DOHH2 (cell line): ENCODE measurements around the gene CDHR1.

Source experiments
- EZH2phosphoT487 ChIP-seq: fragments of 200-600 bp; sonication (generic); IDR thresholded peaks from 2 replicates; pipeline ENCODE4 v1.6.1; 2017; ENCODE audit warnings: borderline replicate concordance, mild to moderate bottlenecking, antibody characterized with exemption, low read length, moderate library complexity, mixed read lengths
- TF ChIP-seq, protein P1 (sequence below): fragments of 200-600 bp; sonication (generic); IDR thresholded peaks from one replicate; pipeline ENCODE4 v1.5.1; 2014; ENCODE audit warnings: antibody characterized with exemption, mild to moderate bottlenecking, low read depth, low read length; ENCODE audit not compliant: poor library complexity, severe bottlenecking

DNA sequence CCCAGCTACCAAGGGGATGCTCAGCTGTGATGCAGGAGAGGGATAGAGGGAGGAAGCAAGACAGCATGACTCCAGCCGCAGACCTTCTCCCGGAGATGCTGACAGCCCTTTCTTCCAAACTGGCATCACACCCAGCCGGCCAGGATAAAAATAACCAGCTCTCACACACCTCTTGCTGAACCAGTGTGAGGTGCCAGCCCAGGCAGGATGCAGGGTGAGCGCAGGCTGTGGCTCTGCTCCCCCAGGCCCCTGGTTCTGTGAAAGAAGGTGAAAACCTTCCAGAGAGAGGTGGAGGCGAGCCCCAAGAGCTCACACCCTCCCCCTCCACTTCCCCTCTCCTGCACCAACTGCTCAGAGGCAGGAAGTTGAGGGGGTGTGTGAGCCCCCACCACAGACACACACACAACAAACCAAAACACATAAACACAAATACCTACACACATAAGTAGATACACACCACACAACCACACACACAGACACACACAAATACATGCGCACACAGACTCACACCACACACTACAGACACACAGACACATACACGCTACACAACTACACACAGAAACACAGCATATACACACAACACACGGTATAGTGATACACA is 16.7 kb upstream of the CDHR1 start:
- TF ChIP-seq, protein P1, sequence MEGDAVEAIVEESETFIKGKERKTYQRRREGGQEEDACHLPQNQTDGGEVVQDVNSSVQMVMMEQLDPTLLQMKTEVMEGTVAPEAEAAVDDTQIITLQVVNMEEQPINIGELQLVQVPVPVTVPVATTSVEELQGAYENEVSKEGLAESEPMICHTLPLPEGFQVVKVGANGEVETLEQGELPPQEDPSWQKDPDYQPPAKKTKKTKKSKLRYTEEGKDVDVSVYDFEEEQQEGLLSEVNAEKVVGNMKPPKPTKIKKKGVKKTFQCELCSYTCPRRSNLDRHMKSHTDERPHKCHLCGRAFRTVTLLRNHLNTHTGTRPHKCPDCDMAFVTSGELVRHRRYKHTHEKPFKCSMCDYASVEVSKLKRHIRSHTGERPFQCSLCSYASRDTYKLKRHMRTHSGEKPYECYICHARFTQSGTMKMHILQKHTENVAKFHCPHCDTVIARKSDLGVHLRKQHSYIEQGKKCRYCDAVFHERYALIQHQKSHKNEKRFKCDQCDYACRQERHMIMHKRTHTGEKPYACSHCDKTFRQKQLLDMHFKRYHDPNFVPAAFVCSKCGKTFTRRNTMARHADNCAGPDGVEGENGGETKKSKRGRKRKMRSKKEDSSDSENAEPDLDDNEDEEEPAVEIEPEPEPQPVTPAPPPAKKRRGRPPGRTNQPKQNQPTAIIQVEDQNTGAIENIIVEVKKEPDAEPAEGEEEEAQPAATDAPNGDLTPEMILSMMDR, result no peak
- TF ChIP-seq EZH2phosphoT487, result no peak
